CD14-positive monocyte (primary cell): ENCODE results near the gene GH1. TPM values are rescaled to one million over a fixed set of nuclear protein-coding genes. Genes with fewer than 3 reads are reported as not detected.

ENCODE experiments used
- DNase-seq, 3 donors: peaks; one replicate each; pipeline ENCODE4 v3.0.0-alpha.2; 2011 to 2022
- H2AFZ ChIP-seq: 2 replicates; pipeline ENCODE4 v1.6.0; 2012; ENCODE audit warnings: mild to moderate bottlenecking, low read depth, low read length, inconsistent platforms; ENCODE audit not compliant: insufficient read depth, poor library complexity, severe bottlenecking
- H3K27ac ChIP-seq, 2 donors: 1 replicate in 1 of 2; 2 replicates in 1 of 2; pipeline ENCODE4 v1.5.1; 2012 to 2013; ENCODE audit warnings: low read length in 2 of 2, control low read depth in 1 of 2, inconsistent platforms in 1 of 2, low read depth in 1 of 2, mild to moderate bottlenecking in 1 of 2
- H3K27me3 ChIP-seq, 2 donors: one replicate each; pipeline versions ENCODE4 v1.6.0 to v1.6.1; 2011 to 2013; ENCODE audit warnings: low read length in 2 of 2; ENCODE audit not compliant: control insufficient read depth in 2 of 2, insufficient read depth in 2 of 2
- H3K36me3 ChIP-seq, 2 donors: replicated peaks in 1 of 2; 1 replicate in 1 of 2; 2 replicates in 1 of 2; pipeline versions ENCODE4 v1.5.1 to v1.6.1; 2012 to 2013; ENCODE audit warnings: low read length in 2 of 2, control low read depth in 1 of 2, inconsistent platforms in 1 of 2, mild to moderate bottlenecking in 1 of 2; ENCODE audit not compliant: insufficient read depth in 2 of 2, control insufficient read depth in 1 of 2
- H3K4me1 ChIP-seq, 2 donors: 1 replicate in 1 of 2; 2 replicates in 1 of 2; pipeline versions ENCODE4 v1.5.1 to v1.6.1; 2012 to 2013; ENCODE audit warnings: low read length in 2 of 2, control low read depth in 1 of 2, inconsistent platforms in 1 of 2, mild to moderate bottlenecking in 1 of 2, moderate library complexity in 1 of 2; ENCODE audit not compliant: insufficient read depth in 2 of 2, control insufficient read depth in 1 of 2
- H3K4me2 ChIP-seq: replicated peaks from 2 replicates; pipeline ENCODE3; 2012; ENCODE audit warnings: low read length, moderate library complexity, mild to moderate bottlenecking; ENCODE audit not compliant: poor library complexity, severe bottlenecking; ENCODE audit errors: extremely low read depth
- H3K4me3 ChIP-seq, 3 experiments: fragments of 200-600 bp in 1 of 3; sonication (generic) in 1 of 3; replicated peaks in 1 of 3; 1 replicate in 2 of 3; 2 replicates in 1 of 3; pipeline ENCODE4 v1.5.1; 2011 to 2013; ENCODE audit warnings: low read length in 3 of 3, mild to moderate bottlenecking in 3 of 3, control low read depth in 2 of 3, low read depth in 2 of 3, inconsistent platforms in 1 of 3, moderate library complexity in 1 of 3
- H3K79me2 ChIP-seq: 2 replicates; pipeline ENCODE4 v1.6.0; 2012; ENCODE audit warnings: mild to moderate bottlenecking, control low read depth, inconsistent platforms, low read length, moderate library complexity; ENCODE audit not compliant: insufficient read depth
- H3K9ac ChIP-seq: 2 replicates; pipeline ENCODE4 v1.6.0; 2017; ENCODE audit warnings: low read length, mild to moderate bottlenecking; ENCODE audit not compliant: insufficient read depth, poor library complexity, severe bottlenecking
- H3K9me3 ChIP-seq, 2 donors: replicated peaks in 1 of 2; 1 replicate in 1 of 2; 2 replicates in 1 of 2; pipeline versions ENCODE4 v1.5.1 to v1.6.1; 2012 to 2013; ENCODE audit warnings: low read length in 2 of 2, control low read depth in 1 of 2; ENCODE audit not compliant: control insufficient read depth in 1 of 2, insufficient read depth in 1 of 2
- H4K20me1 ChIP-seq: 2 replicates; pipeline ENCODE4 v1.6.0; 2012; ENCODE audit warnings: mild to moderate bottlenecking, low read length, control low read depth, moderate library complexity; ENCODE audit not compliant: insufficient read depth
- H3K27ac Mint-ChIP-seq, 7 donors: one replicate each; pipeline ENCODE4 v1.8.0; 2020; ENCODE audit warnings: mild to moderate bottlenecking in 7 of 7, mixed read lengths in 7 of 7, moderate library complexity in 6 of 7, inconsistent platforms in 2 of 7
- H3K27me3 Mint-ChIP-seq, 3 donors: one replicate each; pipeline ENCODE4 v1.8.0; 2021 to 2022; ENCODE audit warnings: low read depth in 3 of 3, mild to moderate bottlenecking in 3 of 3, mixed read lengths in 3 of 3, moderate library complexity in 3 of 3, inconsistent platforms in 1 of 3
- H3K36me3 Mint-ChIP-seq, 2 donors: one replicate each; pipeline ENCODE4 v1.8.0; 2020; ENCODE audit warnings: mixed read lengths in 2 of 2, inconsistent platforms in 1 of 2, mild to moderate bottlenecking in 1 of 2
- H3K4me1 Mint-ChIP-seq: one replicate; pipeline ENCODE4 v1.8.0; 2020; ENCODE audit warnings: mild to moderate bottlenecking, mixed read lengths
- H3K4me3 Mint-ChIP-seq, 2 donors: one replicate each; pipeline ENCODE4 v1.8.0; 2020; ENCODE audit warnings: mild to moderate bottlenecking in 2 of 2, mixed read lengths in 2 of 2, moderate library complexity in 1 of 2
- H3K9me3 Mint-ChIP-seq, 7 donors: one replicate each; pipeline ENCODE4 v1.8.0; 2020 to 2022; ENCODE audit warnings: mixed read lengths in 7 of 7, mild to moderate bottlenecking in 6 of 7, moderate library complexity in 6 of 7, inconsistent platforms in 2 of 7
- CTCF ChIP-seq: fragments of 200-600 bp; IDR thresholded peaks from one replicate; pipeline ENCODE4 v1.8.0; 2022; ENCODE audit warnings: antibody characterized with exemption, mild to moderate bottlenecking
- WGBS: methylation state at CpG from one replicate; pipeline ENCODE4 v1.1.5; 2013; ENCODE audit warnings: missing lambda C conversion rate; ENCODE audit not compliant: insufficient coverage; 5-methylcytosine and 5-hydroxymethylcytosine counted together
- intact Hi-C, 2 donors: fragments of 100-400 bp; cut with micrococcal nuclease; formaldehyde crosslinking; loops; one replicate each; pipeline versions ENCODE4 v1.15.0 to v1.15.1; 2023
- polyA plus RNA-seq, 3 donors: library from polyadenylated mRNA; depleted of rRNA in 1 of 3; unstranded in 2 of 3; stranded (reverse) in 1 of 3; fragments of 300-500 nt in 2 of 3; fragments of >200 nt in 1 of 3; fragmentation: Illumina TruSeq in 2 of 3; gene quantifications; 1 replicate in 2 of 3; 2 replicates in 1 of 3; pipeline ENCODE4 v1.2.3, GENCODE V29; 2012 to 2021

Gene GH1
- polyA plus RNA-seq, 3 donors: not detected

DNA sequence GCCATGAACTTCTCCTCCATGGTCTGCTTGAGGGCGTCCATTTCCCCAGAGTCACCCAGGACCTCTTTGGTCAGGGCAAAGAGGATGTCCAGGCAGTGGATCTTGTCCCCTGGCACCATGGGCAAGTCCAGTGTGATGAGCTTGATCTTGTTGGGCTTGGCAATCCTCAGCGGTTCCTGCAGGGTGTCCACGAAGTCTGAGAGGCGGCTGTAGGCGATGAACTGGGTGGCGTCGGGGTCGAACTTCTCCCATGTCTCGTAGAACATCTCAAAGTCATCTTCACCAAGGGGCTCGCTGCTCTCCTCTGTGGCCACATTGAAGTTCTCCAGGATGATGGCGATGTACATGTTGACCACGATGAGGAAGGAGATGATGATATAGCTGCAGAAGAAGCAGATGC lies 22.5 kb upstream of the GH1 start:
- Mint-ChIP-seq H3K9me3 (peaks cover 0 to 1% (median 0%) of the 10 kb centered on the region in 7 donors), H3K4me3 (no peak overlapping the region), H3K27me3 (peaks cover 2 to 3% (median 3%) of the 10 kb centered on the region in 3 donors), H3K4me1 (peaks cover 7% of the 10 kb centered on the region), H3K27ac (no peak overlapping the region), H3K36me3 (no peaks in the 10 kb centered on the region)
- no peak for TF ChIP-seq CTCF
- no peaks in the 10 kb centered on the region for H4K20me1 ChIP-seq
- H3K9ac ChIP-seq: no peak overlapping the region
- no peaks in the 10 kb centered on the region for H3K36me3 ChIP-seq
- intact Hi-C loops: no loop called here
- H3K4me2 ChIP-seq: no peak overlapping the region
- H3K27ac ChIP-seq: no peak overlapping the region
- WGBS: 96% methylated on average over 10 of the region's 12 CpGs
- DNase-seq: no peak
- H3K27me3 ChIP-seq: no peaks in the 10 kb centered on the region
- H3K9me3 ChIP-seq: no peaks in the 10 kb centered on the region
- no peaks in the 10 kb centered on the region for H3K79me2 ChIP-seq
- H2AFZ ChIP-seq: no peak overlapping the region
- H3K4me1 ChIP-seq: peaks cover 3 to 4% of the 10 kb centered on the region in 2 donors
- H3K4me3 ChIP-seq: no peak overlapping the region

GRCh38 chr17:63940584-63940983 lies 21.9 kb upstream of the GH1 start:
- WGBS: 98% methylated on average over 14 of the region's 14 CpGs
- Histone ChIP-seq H3K4me3 (no peak overlapping the region), H3K4me1 (no peaks in the 10 kb centered on the region), H4K20me1 (no peaks in the 10 kb centered on the region), H3K27me3 (no peaks in the 10 kb centered on the region), H3K27ac (no peak overlapping the region), H2AFZ (no peak overlapping the region), H3K4me2 (no peak overlapping the region), H3K79me2 (no peaks in the 10 kb centered on the region), H3K9ac (no peak overlapping the region), H3K9me3 (no peaks in the 10 kb centered on the region), H3K36me3 (no peaks in the 10 kb centered on the region)
- H3K9me3 Mint-ChIP-seq: peaks cover 0 to 1% (median 0%) of the 10 kb centered on the region in 7 donors
- no peak overlapping the region for H3K4me3 Mint-ChIP-seq
- H3K36me3 Mint-ChIP-seq: no peaks in the 10 kb centered on the region
- no peak for DNase-seq
- intact Hi-C loops: no loop called here
- peaks cover 2 to 3% (median 3%) of the 10 kb centered on the region in 3 donors for H3K27me3 Mint-ChIP-seq
- TF ChIP-seq CTCF: no peak
- H3K27ac Mint-ChIP-seq: no peak overlapping the region
- H3K4me1 Mint-ChIP-seq: peaks cover 5% of the 10 kb centered on the region
